GF-D8 (cell line): ENCODE measurements around the gene PAX1.

ENCODE experiments used
- DNase-seq: peaks from one replicate; lab custom pipeline; 2025; lab: John Stamatoyannopoulos, UW

The PAX1 gene

GRCh38 chr20:21703717-21704407 is 1.6 kb upstream of the PAX1 start:
- DNase-seq, result no peak

GRCh38 chr20:21704408-21705385 is 767 bp upstream of the PAX1 start:
- DNase-seq, result no peak

- no peak for DNase-seq
Observed at GRCh38 chr20:21706261-21707195, 1.1 kb downstream of the PAX1 start.

GRCh38 chr20:21707267-21707666 is 1.8 kb downstream of the PAX1 start:
- no peak for DNase-seq

GRCh38 chr20:21707999-21708737 is 2.7 kb downstream of the PAX1 start:
- no peak for DNase-seq

- DNase-seq, result no peak
Observed at GRCh38 chr20:21708738-21709534, 3.5 kb downstream of the PAX1 start.

GRCh38 chr20:21709535-21709904 is 4.1 kb downstream of the PAX1 start:
- DNase-seq, result no peak

GRCh38 chr20:21710341-21710740 is 4.9 kb downstream of the PAX1 start:
- DNase-seq, result no peak

GRCh38 chr20:21710863-21711431 is 5.5 kb downstream of the PAX1 start:
- DNase-seq, result no peak

- no peak for DNase-seq
Observed at GRCh38 chr20:21712443-21713059, 7.1 kb downstream of the PAX1 start.

- no peak for DNase-seq
Observed at GRCh38 chr20:21713470-21713869, 8.0 kb downstream of the PAX1 start.

- DNase-seq, result no peak
Observed at GRCh38 chr20:21713901-21714296, 8.4 kb downstream of the PAX1 start.

GRCh38 chr20:21714297-21715192 is 9.1 kb downstream of the PAX1 start:
- DNase-seq, result no peak

GRCh38 chr20:21715193-21715881 is 9.9 kb downstream of the PAX1 start:
- no peak for DNase-seq

GRCh38 chr20:21719592-21720214 is 14.2 kb downstream of the PAX1 start:
- DNase-seq, result no peak

- no peak for DNase-seq
Observed at GRCh38 chr20:21725892-21726291, 20.4 kb downstream of the PAX1 start.

GRCh38 chr20:21729316-21729715 is 23.9 kb downstream of the PAX1 start:
- no peak for DNase-seq

- DNase-seq, result no peak
Observed at GRCh38 chr20:21739161-21739560, 33.7 kb downstream of the PAX1 start.
